ENCODE measurements around the gene CCDC124.

Gene CCDC124

GRCh38 chr19:17993076-17993813 is 60.4 kb downstream of the CCDC124 start:
- H3K36me3 Mint-ChIP-seq (ENCODE audit: low read depth), result peaks cover 8% of the 10 kb centered on the region

More at GRCh38 chr19:17993076-17993813, 60.4 kb downstream of the CCDC124 start:
- H3K27ac Mint-ChIP-seq, result no peak overlapping the region
- no peaks in the 10 kb centered on the region for H3K9me3 Mint-ChIP-seq
- H3K4me3 Mint-ChIP-seq, result no peak overlapping the region
- no peaks in the 10 kb centered on the region for H3K27me3 Mint-ChIP-seq (ENCODE audit: low read depth)
- no peaks in the 10 kb centered on the region for H3K4me1 Mint-ChIP-seq
- no peak for TF ChIP-seq CTCF (IDR thresholded peaks at IDR 0.05; ENCODE audit: unreplicated experiment in 3 of 3)

Measured in nephron (organoid).